Mucosa of gallbladder (tissue), 1 donor: ENCODE measurements around the gene KRTAP3-2. TPM values are rescaled to one million over a fixed set of nuclear protein-coding genes. Genes with fewer than 3 reads are reported as not detected.
"Not testable (repeated sequence)": the region's sequence is repeated elsewhere in the genome, so short reads cannot be mapped to it uniquely, and the experiment has no call there.

Experiments used
- DNase-seq: peaks from one replicate; pipeline ENCODE4 v3.0.0-alpha.2; 2020; ENCODE audit warnings: low spot score
- total RNA-seq: library from RNA; stranded (reverse); gene quantifications from one replicate; pipeline ENCODE4 v1.2.1, GENCODE V29; 2021
- donor health status: DM: no; HTN: no; CAD: no.

The KRTAP3-2 gene
- total RNA-seq: not detected

DNA sequence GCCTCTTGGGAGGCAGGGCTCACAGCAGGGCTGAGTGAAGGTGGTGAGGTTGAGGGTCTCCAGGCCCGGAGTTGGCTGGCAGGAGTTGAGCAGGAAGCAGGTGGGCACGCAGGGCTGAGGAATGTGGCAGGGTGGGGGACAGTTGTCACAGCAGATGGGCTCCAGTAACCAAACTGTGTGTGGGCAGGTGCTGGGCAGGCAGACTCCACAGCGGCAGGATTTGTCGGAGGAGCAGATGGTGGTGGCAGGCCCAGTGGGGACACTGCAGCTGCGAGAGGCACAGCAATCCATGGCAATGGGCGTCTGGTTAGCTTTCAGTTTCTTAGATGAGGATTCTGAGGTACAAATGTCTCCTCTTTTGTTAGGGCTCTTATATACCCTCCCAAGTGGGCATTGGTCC lies at the start of gene KRTAP3-2:
Gene KRTAP3-2, minus strand, starts transcription at position 344 of the 400 bp plus-strand sequence. Its CDS starts 53 bp downstream, at position 291.
- not testable (repeated sequence) for DNase-seq

DNA sequence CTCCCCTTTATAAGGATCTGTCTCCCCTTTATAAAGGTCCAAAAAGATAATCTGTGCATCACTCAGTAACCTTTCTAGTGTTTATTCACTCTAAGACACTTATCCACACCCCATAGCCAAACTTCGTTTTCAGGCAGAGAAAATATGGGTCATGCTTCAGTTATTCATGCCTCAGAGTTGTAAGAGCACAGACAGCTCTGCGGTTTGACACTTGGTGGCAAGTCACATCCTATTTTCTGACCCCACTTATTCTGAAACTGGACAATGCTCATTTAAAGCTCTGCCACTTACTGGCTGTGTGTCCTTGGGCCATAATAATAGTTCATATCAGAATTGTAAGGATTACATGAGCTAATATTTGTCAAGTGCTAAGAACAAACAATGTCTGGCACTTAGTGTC lies 49.4 kb upstream of the KRTAP3-2 start:
- DNase-seq: no peak

DNA sequence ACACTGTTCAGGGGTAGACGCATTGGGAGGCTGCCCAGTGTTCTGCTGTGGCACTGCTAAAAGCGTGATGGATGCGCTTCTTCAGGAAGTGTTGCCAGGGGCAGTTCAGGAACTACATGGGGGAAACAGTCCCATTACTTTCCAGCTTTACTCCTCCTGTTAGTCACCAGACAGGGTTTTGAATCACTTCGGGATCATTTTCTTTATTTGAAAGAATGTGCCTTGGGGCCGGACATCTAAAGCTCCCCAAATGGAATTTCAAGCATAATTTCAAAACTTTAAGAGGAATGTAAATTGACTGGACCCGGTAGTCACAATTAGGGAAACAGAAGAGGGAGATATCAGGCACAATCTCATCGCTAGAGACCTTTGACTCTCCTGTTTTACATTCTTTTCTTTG lies 48.7 kb upstream of the KRTAP3-2 start:
- no peak for DNase-seq

GRCh38 chr17:41046735-41047465 lies 47.2 kb upstream of the KRTAP3-2 start, which contains the start of gene KRTAP2-1:
TSS of gene KRTAP2-1 (minus strand) at chr17:41047316. CDS start at chr17:41047267, 49 bp downstream.
- not testable (repeated sequence) for DNase-seq

DNA sequence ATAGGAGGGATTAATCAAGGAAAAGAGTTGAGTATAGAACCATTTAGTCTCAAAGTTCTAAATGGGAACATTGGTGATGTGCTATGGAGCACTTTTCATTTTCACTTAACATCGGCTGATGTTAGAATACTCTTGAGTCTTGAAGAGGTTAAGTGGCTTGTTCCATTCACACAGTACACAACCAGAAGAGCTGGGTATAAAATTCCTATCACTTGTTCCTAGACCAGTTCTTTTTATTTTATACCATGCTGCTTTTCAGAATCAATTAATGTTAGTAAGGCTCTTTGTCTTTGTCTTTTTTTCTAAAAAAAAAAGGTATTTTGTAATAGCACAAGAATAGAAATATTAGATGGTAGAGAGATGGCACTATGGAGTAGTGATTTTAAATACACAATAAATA lies 43.2 kb upstream of the KRTAP3-2 start:
- DNase-seq: no peak

DNA sequence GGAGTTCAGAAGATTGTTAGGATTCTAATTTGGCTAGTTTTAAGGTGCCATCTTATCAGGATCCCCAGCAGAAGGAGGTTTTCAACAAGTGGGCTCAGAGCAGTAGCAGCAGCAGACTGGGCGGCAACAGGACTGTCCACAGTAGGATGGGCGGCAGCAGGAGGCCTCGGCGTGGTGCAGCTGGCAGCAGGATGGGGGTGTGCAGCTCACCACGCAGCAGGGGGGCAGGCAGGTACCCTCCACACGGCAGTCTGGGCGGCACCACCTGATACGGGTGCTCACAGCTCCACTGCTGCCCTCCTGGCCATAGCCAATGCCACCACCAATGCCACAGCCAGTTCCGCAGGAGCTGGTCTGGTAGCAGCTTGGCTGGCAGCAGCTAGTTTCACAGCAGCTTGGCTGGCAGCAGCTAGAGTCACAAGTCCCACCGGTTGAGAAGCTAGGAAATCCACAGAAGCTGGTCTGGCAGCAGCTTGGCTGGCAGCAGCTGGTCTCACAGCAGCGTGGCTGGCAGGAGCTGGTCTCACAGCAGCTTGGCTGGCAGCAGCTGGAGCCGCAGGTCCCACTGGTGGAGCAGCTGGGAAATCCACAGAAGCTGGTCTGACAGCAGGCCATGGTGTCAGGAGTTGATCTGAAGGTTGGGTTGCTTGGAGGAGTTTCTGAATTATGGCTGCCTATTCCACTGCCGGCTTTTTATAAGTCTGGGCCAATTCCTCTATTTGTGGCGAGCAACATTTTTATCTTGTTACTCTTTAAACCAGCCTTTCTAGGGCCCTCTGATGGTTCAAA lies 41.3 kb upstream of the KRTAP3-2 start, which contains the start of gene KRTAP1-1:
Gene KRTAP1-1, minus strand, starts transcription at position 668 of the 789 bp plus-strand sequence. Its CDS starts 53 bp downstream, at position 615.
- DNase-seq: not testable (repeated sequence)

GRCh38 chr17:41037853-41038350 lies 38.2 kb upstream of the KRTAP3-2 start:
- no peak for DNase-seq

DNA sequence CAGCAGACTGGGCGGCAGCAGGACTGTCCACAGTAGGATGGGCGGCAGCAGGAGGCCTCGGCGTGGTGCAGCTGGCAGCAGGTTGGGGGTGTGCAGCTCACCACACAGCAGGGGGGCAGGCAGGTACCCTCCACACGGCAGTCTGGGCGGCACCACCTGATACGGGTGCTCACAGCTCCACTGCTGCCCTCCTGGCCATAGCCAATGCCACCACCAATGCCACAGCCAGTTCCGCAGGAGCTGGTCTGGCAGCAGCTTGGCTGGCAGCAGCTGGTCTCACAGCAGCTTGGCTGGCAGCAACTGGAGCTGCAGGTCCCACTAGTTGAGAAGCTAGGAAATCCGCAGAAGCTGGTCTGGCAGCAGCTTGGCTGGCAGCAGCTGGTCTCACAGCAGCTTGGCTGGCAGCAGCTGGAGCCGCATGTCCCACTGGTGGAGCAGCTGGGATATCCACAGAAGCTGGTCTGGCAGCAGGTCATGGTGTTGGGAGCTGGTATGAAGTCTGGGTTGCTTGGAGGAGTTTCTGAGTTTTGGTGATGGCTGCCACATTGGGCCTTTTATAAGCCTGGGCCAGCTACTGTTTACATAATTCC lies 34.7 kb upstream of the KRTAP3-2 start, which contains the start of gene KRTAP1-3:
Gene KRTAP1-3, minus strand, starts transcription at position 529 of the 590 bp plus-strand sequence. Its CDS starts 53 bp downstream, at position 476.
- not testable (repeated sequence) for DNase-seq

- DNase-seq: no peak
These were observed 30.0 kb upstream of the KRTAP3-2 start, which contains the start of gene KRTAP1-4 for GRCh38 chr17:41029633-41030245. TSS of gene KRTAP1-4 (minus strand) at chr17:41030195. CDS start at chr17:41030078, 117 bp downstream.

DNA sequence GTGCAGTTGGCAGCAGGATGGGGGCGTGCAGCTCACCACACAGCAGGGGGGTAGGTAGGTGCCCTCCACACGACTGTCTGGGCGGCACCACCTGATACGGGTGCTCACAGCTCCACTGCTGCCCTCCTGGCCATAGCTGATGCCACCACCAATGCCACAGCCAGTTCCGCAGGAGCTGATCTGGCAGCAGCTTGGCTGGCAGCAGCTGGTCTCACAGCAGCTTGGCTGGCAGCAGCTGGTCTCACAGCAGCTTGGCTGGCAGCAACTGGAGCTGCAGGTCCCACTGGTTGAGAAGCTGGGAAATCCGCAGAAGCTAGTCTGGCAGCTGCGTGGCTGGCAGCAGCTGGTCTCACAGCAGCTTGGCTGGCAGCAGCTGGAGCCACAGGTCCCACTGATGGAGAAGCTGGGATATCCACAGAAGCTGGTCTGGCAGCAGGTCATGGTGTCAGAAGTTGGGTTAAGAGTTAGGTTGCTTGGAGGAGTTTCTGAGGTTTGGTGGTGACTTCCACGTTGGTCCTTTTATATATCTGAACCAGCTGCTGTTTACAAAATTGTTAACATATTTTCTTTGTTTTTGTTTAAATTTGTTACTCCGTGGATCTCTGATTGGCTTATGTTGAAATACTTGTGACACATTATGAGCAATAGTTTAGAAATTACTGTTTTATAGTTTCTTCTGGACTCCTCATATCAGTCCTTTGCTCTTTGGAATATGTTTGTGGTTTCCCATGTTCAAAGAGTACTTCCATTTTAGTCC lies 27.2 kb upstream of the KRTAP3-2 start, which contains the start of gene KRTAP1-5:
Gene KRTAP1-5, minus strand, starts transcription at position 494 of the 757 bp plus-strand sequence. Its CDS starts 53 bp downstream, at position 441.
- no peak for DNase-seq

DNA sequence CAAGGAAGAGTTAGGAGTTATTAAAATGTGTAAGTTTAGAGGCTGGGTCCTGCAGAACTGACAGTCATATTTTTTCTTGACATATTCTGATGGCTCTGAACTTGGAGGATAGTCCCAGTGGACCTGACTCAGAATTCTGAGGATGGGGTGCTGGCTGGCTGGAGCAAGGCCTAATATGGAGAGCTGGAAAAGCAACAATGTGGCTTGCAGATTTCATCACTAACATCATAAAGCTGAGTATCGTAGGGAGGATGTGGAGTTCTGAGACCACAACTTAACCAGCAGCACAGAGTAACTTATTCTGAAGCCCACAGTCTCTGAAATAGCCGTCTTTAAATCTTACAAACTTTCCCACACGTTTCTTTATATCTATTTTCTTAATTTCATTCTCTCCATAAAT lies 25.0 kb upstream of the KRTAP3-2 start:
- DNase-seq: no peak

GRCh38 chr17:41020336-41020735 lies 20.6 kb upstream of the KRTAP3-2 start:
- no peak for DNase-seq

GRCh38 chr17:41019415-41019814 lies 19.7 kb upstream of the KRTAP3-2 start:
- DNase-seq: no peak

- no peak for DNase-seq
These were observed 18.8 kb upstream of the KRTAP3-2 start for GRCh38 chr17:41018541-41018940.

DNA sequence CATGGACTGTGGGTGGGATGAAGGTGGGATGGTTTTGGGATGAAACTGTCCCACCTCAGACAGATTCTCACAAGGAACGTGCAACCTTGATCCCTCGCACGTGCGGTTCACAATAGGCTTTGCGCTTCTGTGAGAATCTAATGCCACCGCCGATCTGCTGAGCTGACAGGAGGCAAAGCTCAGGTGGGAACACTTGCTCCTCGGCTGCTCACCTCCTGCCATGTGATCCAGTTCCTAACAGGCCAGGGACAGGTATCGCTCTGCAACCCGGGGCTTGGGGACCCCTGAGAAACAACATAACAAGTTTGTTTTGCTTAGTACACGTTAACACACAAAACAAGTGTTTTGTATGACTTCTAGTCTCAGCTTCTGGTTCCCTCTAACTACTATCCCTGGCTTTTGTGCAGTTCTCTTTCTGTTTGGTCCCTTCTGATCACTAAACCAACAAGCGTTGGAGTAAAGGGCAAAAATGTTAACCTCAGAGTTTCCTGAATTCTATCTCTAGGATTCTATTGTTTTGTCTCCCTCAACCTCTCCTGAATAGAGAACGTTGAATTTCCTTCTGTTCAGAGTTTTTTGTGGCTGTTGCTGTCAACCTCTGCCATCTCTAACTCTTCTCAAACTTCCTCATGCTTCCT lies 17.0 kb upstream of the KRTAP3-2 start:
- DNase-seq: no peak

GRCh38 chr17:41015454-41015853 lies 15.7 kb upstream of the KRTAP3-2 start:
- DNase-seq: no peak

DNA sequence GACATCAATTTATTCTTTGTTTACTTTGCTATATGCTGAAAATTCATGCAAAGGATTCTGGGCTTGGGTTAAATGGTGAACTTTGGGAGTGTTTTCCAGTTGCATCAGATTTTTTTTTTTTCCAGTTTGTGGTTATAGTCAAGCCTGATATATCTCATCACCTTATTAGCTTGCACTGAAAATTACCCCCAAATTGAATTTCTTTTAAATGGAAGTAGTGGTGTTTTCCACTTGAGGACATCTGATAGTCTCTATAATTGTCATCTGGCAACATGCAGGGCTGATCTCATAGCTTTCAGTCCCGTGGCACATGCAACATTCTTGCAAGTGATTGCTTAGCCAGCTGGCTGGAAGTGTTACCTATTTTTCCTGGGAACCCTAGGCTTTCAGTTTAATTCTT lies 13.9 kb upstream of the KRTAP3-2 start:
- no peak for DNase-seq

GRCh38 chr17:41013181-41013580 lies 13.5 kb upstream of the KRTAP3-2 start:
- no peak for DNase-seq

GRCh38 chr17:41012326-41013120 lies 12.8 kb upstream of the KRTAP3-2 start:
- no peak for DNase-seq
